ENCODE data around the gene SPATA13.

- TF ChIP-seq EZH2phosphoT487 (IDR thresholded peaks at IDR 0.05; ENCODE audit: insufficient read depth, low read depth) (no peak), EZH2 (IDR thresholded peaks at IDR 0.05; ENCODE audit: insufficient read depth, poor library complexity, severe bottlenecking) (no peak)
Measured at GRCh38 chr13:24181991-24182702, 21.6 kb downstream of the SPATA13 start.

Measured in GM23248 (cell line).